Limb (tissue), 2 donors: ENCODE results near the gene HPD.
A peak's percentile ranks its signal among the peaks of the same experiment; 100 is the strongest.

ENCODE experiments used
- DNase-seq, 2 donors: peaks; one replicate each; pipeline ENCODE4 v3.0.0-alpha.2; 2016; ENCODE audit errors: extremely low spot score in 2 of 2

The HPD gene

GRCh38 chr12:121811434-121812319 lies 47.0 kb downstream of the HPD start:
- DNase-seq, result peak; percentile 82 to 89

- DNase-seq, result peak in 1 of 2 donors; percentile 28
Observed at GRCh38 chr12:121810833-121811433, 47.7 kb downstream of the HPD start.

- DNase-seq, result peak in 1 of 2 donors; percentile 27
Observed at GRCh38 chr12:121810234-121810817, 48.3 kb downstream of the HPD start.

GRCh38 chr12:121809712-121810116 lies 48.9 kb downstream of the HPD start:
- no peak for DNase-seq

- no peak for DNase-seq
Observed at GRCh38 chr12:121808623-121809022, 50.0 kb downstream of the HPD start.

GRCh38 chr12:121807642-121808347 lies 50.9 kb downstream of the HPD start:
- no peak for DNase-seq

GRCh38 chr12:121806546-121807423 lies 51.9 kb downstream of the HPD start:
- peak in 1 of 2 donors; percentile 31 for DNase-seq

- peak in 1 of 2 donors; percentile 40 for DNase-seq
Observed at GRCh38 chr12:121806009-121806545, 52.6 kb downstream of the HPD start.

GRCh38 chr12:121805171-121806008 lies 53.3 kb downstream of the HPD start:
- peak in 1 of 2 donors; percentile 32 for DNase-seq

GRCh38 chr12:121804417-121805111 lies 54.1 kb downstream of the HPD start:
- peak in 1 of 2 donors; percentile 70 for DNase-seq

GRCh38 chr12:121803861-121804416 lies 54.7 kb downstream of the HPD start, which contains the start of gene SETD1B:
SETD1B (plus strand) TSS chr12:121804009; CDS start chr12:121804738, 729 bp downstream.
- DNase-seq, result peak in 1 of 2 donors; percentile 74

GRCh38 chr12:121802843-121803698 lies 55.6 kb downstream of the HPD start:
- peak; percentile 95 to 97 for DNase-seq

GRCh38 chr12:121802485-121802842 lies 56.2 kb downstream of the HPD start:
- DNase-seq, result no peak

GRCh38 chr12:121801595-121802484 lies 56.8 kb downstream of the HPD start:
- peak in 1 of 2 donors; percentile 51 for DNase-seq

GRCh38 chr12:121800694-121801594 lies 57.7 kb downstream of the HPD start:
- peak in 1 of 2 donors; percentile 81 for DNase-seq
